HG03108 (cell line): ENCODE measurements around the gene MINDY3.

Experiments used
- ATAC-seq: cut with Tn5 transposase; IDR thresholded peaks from one replicate; pipeline ENCODE4 v1.9.1; 2021; ENCODE audit warnings: moderate library complexity; ENCODE audit not compliant: unreplicated experiment

The MINDY3 gene

GRCh38 chr10:15739254-15739970, 120.9 kb downstream of the MINDY3 start:
- ATAC-seq, result no peak

- ATAC-seq, result no peak
Measured at GRCh38 chr10:15738270-15738925, 121.9 kb downstream of the MINDY3 start.

- ATAC-seq, result no peak
Measured at GRCh38 chr10:15737656-15738055, 122.7 kb downstream of the MINDY3 start.

GRCh38 chr10:15735763-15736162, 124.5 kb downstream of the MINDY3 start:
- ATAC-seq, result no peak

- ATAC-seq, result no peak
Measured at GRCh38 chr10:15730341-15730740, 130.0 kb downstream of the MINDY3 start.

- ATAC-seq, result no peak
Measured at GRCh38 chr10:15729890-15730289, 130.4 kb downstream of the MINDY3 start.
